ENCODE data around the gene CPN1.
"Not testable (repeated sequence)": the region's sequence is repeated elsewhere in the genome, so short reads cannot be mapped to it uniquely, and the experiment has no call there.

CPN1 gene

GRCh38 chr10:100081075-100082001 lies at the start of gene CPN1:
Gene CPN1 (minus strand): TSS chr10:100081869. CDS start chr10:100081625, 244 bp downstream.
- DNase-seq: no peak

GRCh38 chr10:100130831-100131230 lies 49.2 kb upstream of the CPN1 start:
- DNase-seq: no peak

GRCh38 chr10:100129424-100129823 lies 47.8 kb upstream of the CPN1 start:
- no peak for DNase-seq

- no peak for DNase-seq
Measured at GRCh38 chr10:100128951-100129350, 47.3 kb upstream of the CPN1 start.

DNA sequence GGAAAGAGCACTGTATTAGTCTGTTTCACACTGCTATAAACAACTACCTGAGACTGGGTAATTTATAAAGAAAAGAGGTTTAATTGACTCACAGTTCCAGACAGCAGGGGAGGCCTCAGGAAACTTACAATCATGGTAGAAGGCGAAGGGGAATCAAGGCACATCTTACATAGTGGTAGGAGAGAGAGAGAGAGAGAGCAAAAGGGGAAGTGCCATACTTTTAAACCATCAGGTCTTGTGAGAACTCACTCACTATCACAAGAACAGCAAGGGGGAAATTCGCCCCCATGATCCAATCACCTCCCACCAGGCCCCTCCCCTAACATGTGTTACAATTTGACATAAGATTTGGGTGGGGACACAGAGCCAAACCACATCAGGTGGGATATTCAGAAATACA lies 43.7 kb upstream of the CPN1 start:
- DNase-seq: not testable (repeated sequence)

DNA sequence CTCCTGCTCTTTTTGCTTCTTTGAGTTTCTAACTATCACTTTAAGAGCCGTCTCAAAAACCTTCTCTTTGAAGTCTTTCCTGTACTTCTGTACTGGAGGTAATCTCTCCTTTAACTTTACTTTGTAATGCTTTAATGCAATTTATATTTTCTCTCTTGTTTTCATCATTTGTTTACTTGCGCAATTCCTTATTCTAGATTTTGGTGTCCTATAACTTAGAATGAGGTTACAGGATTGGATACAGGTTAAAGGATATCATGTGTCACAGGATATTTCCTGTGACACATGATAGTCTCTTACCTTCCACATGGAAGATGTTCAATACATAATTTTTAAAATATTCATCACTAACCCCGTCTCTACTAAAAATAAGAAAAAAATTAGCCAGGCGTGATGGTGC lies 42.4 kb upstream of the CPN1 start:
- DNase-seq: no peak

GRCh38 chr10:100122780-100123179 lies 41.1 kb upstream of the CPN1 start:
- no peak for DNase-seq

GRCh38 chr10:100120550-100120949 lies 38.9 kb upstream of the CPN1 start:
- no peak for DNase-seq

- DNase-seq: no peak
Measured at GRCh38 chr10:100119726-100120125, 38.1 kb upstream of the CPN1 start.

- no peak for DNase-seq
Measured at GRCh38 chr10:100114976-100115770, 33.5 kb upstream of the CPN1 start.

- no peak for DNase-seq
Measured at GRCh38 chr10:100114460-100114859, 32.8 kb upstream of the CPN1 start.

GRCh38 chr10:100109670-100110069 lies 28.0 kb upstream of the CPN1 start:
- no peak for DNase-seq

DNA sequence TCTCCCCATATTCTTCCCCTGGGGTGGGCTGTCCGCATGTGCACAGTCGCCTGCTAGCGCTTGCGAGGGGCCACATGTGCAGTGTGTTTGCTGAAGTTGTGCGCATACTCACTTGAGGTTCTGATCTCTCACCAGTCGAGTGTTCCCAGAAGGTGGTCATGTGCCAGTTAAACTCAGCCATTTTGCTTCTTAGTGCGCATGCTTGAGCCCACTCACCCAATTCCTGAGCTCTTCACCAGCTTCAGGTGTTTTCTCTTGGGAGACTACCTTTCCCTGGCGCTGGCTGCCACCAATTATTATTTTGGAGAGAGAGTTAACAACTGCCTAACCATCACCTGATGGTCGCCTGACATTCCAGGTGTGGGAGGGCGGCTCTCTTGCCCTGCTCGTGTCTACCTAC lies 25.2 kb upstream of the CPN1 start:
- no peak for DNase-seq

DNA sequence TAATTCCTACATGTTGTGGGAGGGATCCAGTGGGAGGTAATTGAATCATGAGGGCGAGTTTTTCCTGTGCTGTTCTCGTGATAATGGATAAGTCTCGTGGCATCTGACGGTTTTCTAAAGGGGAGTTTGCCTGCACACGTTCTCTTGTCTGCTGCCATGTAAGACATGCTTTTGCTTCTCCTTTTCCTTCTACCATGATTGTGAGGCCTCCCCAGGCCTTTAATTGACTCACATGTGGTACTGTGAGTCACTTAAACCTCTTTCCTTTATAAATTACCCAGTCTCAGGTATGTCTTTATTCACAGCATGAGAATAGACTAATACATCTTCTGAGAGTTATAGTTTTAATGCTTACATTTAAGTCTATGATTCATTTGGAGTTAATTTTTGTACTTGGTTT lies 22.6 kb upstream of the CPN1 start:
- DNase-seq: no peak

DNA sequence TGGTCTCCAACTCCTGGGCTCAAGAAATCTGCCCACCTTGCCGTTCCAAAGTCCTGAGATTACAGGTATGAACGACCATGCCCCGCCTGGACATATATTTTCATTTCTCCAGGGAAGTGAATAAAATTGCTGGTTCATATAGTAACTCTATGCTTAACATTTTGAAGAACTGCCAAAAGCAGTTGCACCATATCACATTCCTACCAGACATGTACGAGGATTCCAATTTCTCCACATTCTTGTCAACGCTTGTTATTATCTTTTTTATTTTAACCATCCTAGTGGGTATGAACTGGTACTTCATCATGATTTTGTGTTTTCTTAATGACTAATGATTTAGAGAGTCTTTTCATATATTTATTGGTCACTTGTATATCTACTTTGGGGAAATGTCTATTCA lies 21.9 kb upstream of the CPN1 start:
- no peak for DNase-seq

DNA sequence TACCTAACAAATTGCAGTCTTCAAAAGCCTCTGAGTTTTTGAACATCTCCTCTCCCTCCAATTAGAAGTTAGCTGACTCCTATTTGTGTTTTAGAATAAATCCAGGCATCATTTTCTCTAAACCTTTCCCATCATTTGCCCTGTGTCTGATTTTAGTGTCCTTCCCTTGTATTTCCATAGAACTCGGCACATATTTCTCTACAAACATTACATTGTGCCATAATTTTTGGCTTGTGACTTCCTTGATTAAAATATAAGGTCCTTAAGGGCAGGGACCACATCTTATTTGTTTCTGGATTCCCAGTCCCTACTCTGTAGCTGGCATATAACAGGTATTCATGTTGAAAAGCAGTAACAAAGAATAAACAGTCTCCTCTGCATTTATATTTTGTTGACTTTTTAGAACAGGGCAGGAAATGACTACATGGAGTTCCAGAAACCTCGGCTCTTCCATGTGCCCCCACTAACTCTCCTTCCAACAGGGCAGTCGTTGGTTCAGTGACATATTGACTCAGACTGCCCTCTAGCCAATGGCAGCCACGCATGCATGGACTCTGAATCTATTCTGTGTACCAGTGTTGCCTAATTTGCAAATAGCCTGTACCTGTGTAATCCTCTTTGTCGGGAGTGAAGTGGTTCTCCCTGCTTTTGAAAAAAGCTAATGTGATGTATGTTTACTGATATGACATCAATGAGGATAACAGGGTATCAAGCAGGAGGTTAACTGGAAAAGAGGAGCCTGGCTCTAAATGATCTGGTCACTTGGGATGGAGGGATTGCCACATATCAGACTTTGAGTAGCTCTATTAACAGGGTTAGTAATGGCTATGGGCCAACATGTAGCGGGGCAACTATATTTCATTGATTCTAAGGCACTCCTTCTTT lies 19.8 kb upstream of the CPN1 start:
- DNase-seq: no peak

DNA sequence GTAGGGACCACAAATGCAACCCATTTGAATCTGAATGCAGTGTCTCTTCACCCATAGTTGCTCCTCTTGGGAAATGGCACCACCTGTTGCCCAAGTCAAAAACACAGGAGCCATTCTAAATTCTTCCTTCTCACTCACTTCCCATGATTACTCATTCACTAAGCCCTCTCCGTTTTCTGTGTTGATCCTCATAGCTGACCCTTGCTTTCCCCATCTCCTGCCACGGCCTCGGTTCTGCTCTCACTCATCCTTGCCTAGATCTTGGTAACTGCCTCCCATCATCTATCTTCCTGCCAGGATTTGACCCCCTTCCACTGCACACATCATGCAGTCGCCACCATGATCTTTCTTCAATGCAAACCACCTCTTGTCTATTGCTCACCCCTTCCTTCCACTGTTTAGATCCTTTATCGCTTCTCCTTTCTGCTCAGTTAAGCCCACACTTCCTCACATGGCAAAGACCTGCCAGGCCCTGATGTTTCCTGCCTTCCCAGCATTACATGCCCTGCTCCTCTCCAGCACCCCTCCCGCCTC lies 19.0 kb upstream of the CPN1 start:
- peak; percentile 49 for DNase-seq

DNA sequence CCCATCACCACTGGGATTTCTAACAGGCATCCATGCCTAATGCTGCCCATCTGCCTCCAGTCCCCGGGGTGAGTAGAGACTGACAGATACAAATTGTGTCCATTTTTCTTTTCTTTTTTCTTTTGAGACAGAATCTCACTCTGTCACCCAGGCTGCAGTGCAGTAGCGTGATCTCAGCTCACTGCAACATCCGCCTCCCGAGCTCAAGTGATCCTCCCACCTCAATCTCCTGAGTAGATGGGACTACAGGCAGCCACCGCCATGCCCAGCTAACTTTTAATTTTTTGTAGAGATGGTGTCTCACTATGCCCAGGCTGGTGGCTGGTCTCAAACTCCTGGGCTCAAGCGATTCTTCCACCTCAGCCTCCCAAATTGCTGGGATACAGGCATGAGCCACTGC lies 7.6 kb upstream of the CPN1 start:
- DNase-seq: no peak

DNA sequence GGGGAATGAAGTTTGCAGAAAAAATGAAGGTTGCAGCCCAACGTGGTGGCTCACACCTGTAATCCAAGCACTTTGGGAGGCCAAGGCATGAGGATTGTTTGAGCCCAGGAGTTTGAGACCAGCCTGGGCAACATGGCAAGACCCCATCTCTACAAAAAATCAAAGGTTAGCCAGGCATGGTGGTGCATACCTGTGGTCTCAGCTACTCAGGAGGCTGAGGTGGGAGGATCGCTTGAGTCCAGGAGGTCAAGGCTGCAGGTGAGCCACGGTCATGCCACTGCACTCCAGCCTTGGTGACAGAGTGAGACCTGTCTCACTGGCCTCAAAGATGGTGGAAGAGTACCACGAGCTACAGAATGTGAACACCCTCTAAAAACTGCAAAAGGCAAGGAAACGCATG lies 5.0 kb upstream of the CPN1 start:
- DNase-seq: not testable (repeated sequence)

DNA sequence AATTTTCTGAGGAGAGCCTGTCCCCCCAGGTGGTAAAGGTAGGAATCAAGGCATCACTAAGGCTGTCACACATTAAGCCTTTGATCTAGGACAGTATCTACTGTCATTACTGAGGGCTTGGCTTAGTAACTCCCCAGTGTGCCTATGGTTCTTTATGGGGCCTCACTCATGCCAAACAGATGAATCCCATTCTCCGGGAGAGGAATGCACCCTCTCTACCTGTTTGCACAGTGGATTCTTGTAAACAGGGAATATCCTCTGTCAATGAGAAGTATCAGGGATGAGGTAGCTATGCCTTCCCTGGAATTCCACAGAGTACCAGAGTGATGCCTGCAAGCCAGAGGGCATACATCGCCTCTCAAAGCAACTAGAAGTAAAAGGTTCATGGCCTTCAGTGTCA lies 3.9 kb upstream of the CPN1 start:
- no peak for DNase-seq

GRCh38 chr10:100083623-100084022 lies 2.0 kb upstream of the CPN1 start:
- DNase-seq: no peak

DNA sequence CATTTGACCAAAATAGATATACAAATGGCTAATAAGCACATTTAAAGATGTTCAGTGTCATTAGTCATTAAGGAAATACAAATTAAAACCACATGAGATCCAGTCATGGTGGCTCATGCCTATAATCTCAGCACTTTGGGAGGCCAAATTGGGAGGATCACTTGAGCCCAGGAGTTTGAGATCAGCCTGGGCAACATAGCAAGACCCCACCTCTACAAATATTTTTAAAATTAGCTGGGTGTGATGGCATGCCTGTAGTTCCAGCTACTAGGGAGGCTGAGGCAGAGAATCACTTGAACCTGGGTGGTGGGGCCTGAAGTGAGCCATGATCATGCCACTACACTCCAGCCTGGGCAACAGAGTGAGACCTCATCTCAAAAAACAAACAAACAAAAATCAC lies 607 bp upstream of the CPN1 start:
- not testable (repeated sequence) for DNase-seq

- DNase-seq: peak; percentile 22
Measured at GRCh38 chr10:100076750-100077149, 4.9 kb downstream of the CPN1 start.
